ENCODE data around the gene SCRT2. TPM values are rescaled to one million over a fixed set of nuclear protein-coding genes. Genes with fewer than 3 reads are reported as not detected.

The SCRT2 gene
- total RNA-seq, 1 donor from 2014 or later: not detected

GRCh38 chr20:655726-656624 lies 19.6 kb downstream of the SCRT2 start:
- TF ChIP-seq EZH2 (IDR thresholded peaks at IDR 0.05) (no peak), CTCF (IDR thresholded peaks at IDR 0.05) (no peak)
- Histone ChIP-seq H3K27me3 (peaks cover 31% of the 10 kb centered on the region), H3K4me3 (no peak overlapping the region), H3K36me3 (no peaks in the 10 kb centered on the region), H3K9ac (no peak overlapping the region), H3K4me1 (peaks cover 16% of the 10 kb centered on the region), H3F3A (ENCODE audit: low read depth) (peaks cover 19% of the 10 kb centered on the region), H3K79me2 (ENCODE audit: low read depth) (no peaks in the 10 kb centered on the region), H4K20me1 (ENCODE audit: low read depth) (no peaks in the 10 kb centered on the region), H2AFZ (replicated peaks) (no peak overlapping the region), H3K9me3 (ENCODE audit: low read depth) (no peaks in the 10 kb centered on the region), H3K4me2 (no peak overlapping the region), H3K27ac (no peak overlapping the region)
- no peaks in the 10 kb centered on the region for H3K36me3 Mint-ChIP-seq
- H3K4me3 Mint-ChIP-seq: no peak overlapping the region
- H3K27me3 Mint-ChIP-seq (ENCODE audit: insufficient read depth, low read depth): peaks cover 19% of the 10 kb centered on the region
- H3K27ac Mint-ChIP-seq: no peak overlapping the region
- H3K4me1 Mint-ChIP-seq: peaks cover 24% of the 10 kb centered on the region
- H3K9me3 Mint-ChIP-seq: no peaks in the 10 kb centered on the region
- DNase-seq (ENCODE audit: low spot score): no peak

- Histone ChIP-seq H3K9me3 (ENCODE audit: low read depth) (no peaks in the 10 kb centered on the region), H3K79me2 (ENCODE audit: low read depth) (no peaks in the 10 kb centered on the region), H2AFZ (replicated peaks) (no peak overlapping the region), H3K9ac (no peak overlapping the region), H3K4me1 (peaks cover 16% of the 10 kb centered on the region), H3F3A (ENCODE audit: low read depth) (peaks cover 19% of the 10 kb centered on the region), H3K36me3 (no peaks in the 10 kb centered on the region), H3K4me3 (no peak overlapping the region), H4K20me1 (ENCODE audit: low read depth) (no peaks in the 10 kb centered on the region), H3K27ac (no peak overlapping the region), H3K4me2 (no peak overlapping the region), H3K27me3 (peaks cover 28% of the 10 kb centered on the region)
- Mint-ChIP-seq H3K27ac (no peak overlapping the region), H3K9me3 (no peaks in the 10 kb centered on the region), H3K36me3 (no peaks in the 10 kb centered on the region), H3K4me3 (peak overlapping the region; percentile 84), H3K4me1 (peaks cover 18% of the 10 kb centered on the region), H3K27me3 (ENCODE audit: insufficient read depth, low read depth) (peaks cover 12% of the 10 kb centered on the region)
- TF ChIP-seq EZH2 (IDR thresholded peaks at IDR 0.05) (no peak), EZH2phosphoT487 (IDR thresholded peaks at IDR 0.05) (no peak), CTCF (IDR thresholded peaks at IDR 0.05) (no peak)
- no peak for DNase-seq (ENCODE audit: low spot score)
These were observed 21.2 kb downstream of the SCRT2 start for GRCh38 chr20:654417-654750.

GRCh38 chr20:653590-654416 lies 21.8 kb downstream of the SCRT2 start:
- Mint-ChIP-seq H3K4me1 (peaks cover 18% of the 10 kb centered on the region), H3K36me3 (no peaks in the 10 kb centered on the region), H3K4me3 (peak overlapping the region; percentile 84), H3K27ac (no peak overlapping the region), H3K9me3 (no peaks in the 10 kb centered on the region), H3K27me3 (ENCODE audit: insufficient read depth, low read depth) (peaks cover 12% of the 10 kb centered on the region)
- H3K27me3 ChIP-seq: peaks cover 28% of the 10 kb centered on the region
- peaks cover 14% of the 10 kb centered on the region for H3K4me1 ChIP-seq
- H3K27ac ChIP-seq: no peak overlapping the region
- no peaks in the 10 kb centered on the region for H3K36me3 ChIP-seq
- peak overlapping the region; percentile 86 for H3K4me2 ChIP-seq
- no peaks in the 10 kb centered on the region for H4K20me1 ChIP-seq (ENCODE audit: low read depth)
- H2AFZ ChIP-seq (replicated peaks): peak overlapping the region; percentile 59
- TF ChIP-seq CTCF (IDR thresholded peaks at IDR 0.05): no peak
- TF ChIP-seq EZH2phosphoT487 (IDR thresholded peaks at IDR 0.05): no peak
- no peak for TF ChIP-seq EZH2 (IDR thresholded peaks at IDR 0.05)
- no peak for DNase-seq (ENCODE audit: low spot score)
- peaks cover 19% of the 10 kb centered on the region for H3F3A ChIP-seq (ENCODE audit: low read depth)
- no peaks in the 10 kb centered on the region for H3K9me3 ChIP-seq (ENCODE audit: low read depth)
- H3K79me2 ChIP-seq (ENCODE audit: low read depth): no peaks in the 10 kb centered on the region
- no peak overlapping the region for H3K9ac ChIP-seq
- peak overlapping the region; percentile 55 for H3K4me3 ChIP-seq

Data from neural progenitor cell (in vitro differentiated cells).